SK-N-SH treated with all-trans-retinoic acid at 6 μM for 48 hours (cell line): ENCODE measurements around the gene CCIN.
A peak's percentile ranks its signal among the peaks of the same experiment; 100 is the strongest.

ENCODE experiments used
- ATAC-seq: fragments of 200-7000 bp; cut with Tn5 transposase; 3 replicates; pipeline ENCODE4 v1.9.1; 2020; ENCODE audit warnings: mild to moderate bottlenecking, moderate library complexity
- BACH2 ChIP-seq: fragments of 250-450 bp; sonication (Bioruptor Pico); IDR thresholded peaks from 2 replicates; pipeline ENCODE4 v1.9.0; 2021; ENCODE audit warnings: mild to moderate bottlenecking, borderline replicate concordance
- CSDC2 ChIP-seq: fragments of 250-450 bp; sonication (Bioruptor Pico); IDR thresholded peaks from 2 replicates; pipeline ENCODE4 v1.5.0; 2020; ENCODE audit warnings: mild to moderate bottlenecking, moderate library complexity
- ESRRG ChIP-seq: fragments of 250-450 bp; sonication (Bioruptor Pico); IDR thresholded peaks from 2 replicates; pipeline ENCODE4 v1.6.1; 2021; ENCODE audit warnings: mild to moderate bottlenecking
- GLIS3 ChIP-seq: fragments of 250-450 bp; sonication (Bioruptor Pico); IDR thresholded peaks from 2 replicates; pipeline ENCODE4 v1.5.0; 2020; ENCODE audit warnings: mild to moderate bottlenecking, moderate library complexity
- ISL1 ChIP-seq: fragments of 250-450 bp; sonication (Bioruptor Pico); IDR thresholded peaks from 2 replicates; pipeline ENCODE4 v2.1.2; 2022; ENCODE audit warnings: mild to moderate bottlenecking, moderate library complexity
- OSR1 ChIP-seq: fragments of 250-450 bp; sonication (Bioruptor Pico); IDR thresholded peaks from 2 replicates; pipeline ENCODE4 v1.8.0; 2022; ENCODE audit warnings: moderate library complexity, mild to moderate bottlenecking, inconsistent platforms
- PPARA ChIP-seq: fragments of 250-450 bp; sonication (Bioruptor Pico); IDR thresholded peaks from 2 replicates; pipeline ENCODE4 v1.5.0; 2020; ENCODE audit warnings: mild to moderate bottlenecking, borderline replicate concordance
- RARB ChIP-seq: fragments of 250-450 bp; sonication (Bioruptor Pico); IDR thresholded peaks from 2 replicates; pipeline ENCODE4 v1.8.0; 2021; ENCODE audit warnings: mild to moderate bottlenecking, moderate library complexity
- SNAI2 ChIP-seq: fragments of 250-450 bp; sonication (Bioruptor Pico); IDR thresholded peaks from 2 replicates; pipeline ENCODE4 v1.5.0; 2020; ENCODE audit warnings: mild to moderate bottlenecking, moderate library complexity
- TCF4 ChIP-seq: fragments of 250-450 bp; sonication (Bioruptor Pico); IDR thresholded peaks from 2 replicates; pipeline ENCODE4 v1.8.0; 2021; ENCODE audit warnings: mild to moderate bottlenecking, moderate library complexity, borderline replicate concordance
- TOX ChIP-seq: fragments of 250-450 bp; sonication (Bioruptor Pico); IDR thresholded peaks from 2 replicates; pipeline ENCODE4 v1.8.0; 2021; ENCODE audit warnings: mild to moderate bottlenecking, moderate library complexity, borderline replicate concordance
- ZC3H10 ChIP-seq: fragments of 250-450 bp; sonication (Bioruptor Pico); IDR thresholded peaks from 2 replicates; pipeline ENCODE4 v1.5.1; 2021; ENCODE audit warnings: mild to moderate bottlenecking, moderate library complexity
- ZFP3 ChIP-seq: fragments of 250-450 bp; sonication (Bioruptor Pico); IDR thresholded peaks from 2 replicates; pipeline ENCODE4 v1.5.0; 2020; ENCODE audit warnings: mild to moderate bottlenecking, moderate library complexity
- ZFP30 ChIP-seq: fragments of 450-650 bp; formaldehyde crosslinking; IDR thresholded peaks from 2 replicates; pipeline ENCODE4 v1.5.0; 2022; ENCODE audit warnings: mild to moderate bottlenecking, moderate library complexity
- ZNF565 ChIP-seq: fragments of 450-650 bp; formaldehyde crosslinking; conservative IDR thresholded peaks from 2 replicates; pipeline ENCODE4 v1.5.0; 2020; ENCODE audit warnings: low read depth, mild to moderate bottlenecking, moderate library complexity
- ZNF70 ChIP-seq: fragments of 450-650 bp; formaldehyde crosslinking; IDR thresholded peaks from 2 replicates; pipeline ENCODE4 v1.5.0; 2020; ENCODE audit warnings: mild to moderate bottlenecking, moderate library complexity
- ZNF8 ChIP-seq: fragments of 450-650 bp; formaldehyde crosslinking; IDR thresholded peaks from 2 replicates; pipeline ENCODE4 v1.5.0; 2020; ENCODE audit warnings: mild to moderate bottlenecking, moderate library complexity
- TF ChIP-seq, protein P1 (sequence below): fragments of 250-450 bp; sonication (Bioruptor Pico); IDR thresholded peaks from 2 replicates; pipeline ENCODE4 v1.5.1; 2021; ENCODE audit warnings: mild to moderate bottlenecking, moderate library complexity
- TF ChIP-seq, protein P2 (sequence below): fragments of 250-450 bp; sonication (Bioruptor Pico); IDR thresholded peaks from 2 replicates; pipeline ENCODE4 v1.5.0; 2020; ENCODE audit warnings: mild to moderate bottlenecking, moderate library complexity
- TF ChIP-seq, protein P3 (sequence below): fragments of 250-450 bp; sonication (Bioruptor Pico); IDR thresholded peaks from 2 replicates; pipeline ENCODE4 v1.5.1; 2020; ENCODE audit warnings: low read depth, mild to moderate bottlenecking, moderate library complexity
- TF ChIP-seq, protein P4 (sequence below): fragments of 250-450 bp; sonication (Bioruptor Pico); IDR thresholded peaks from 2 replicates; pipeline ENCODE4 v1.8.0; 2020; ENCODE audit warnings: mild to moderate bottlenecking, moderate library complexity, borderline replicate concordance

CCIN gene

DNA sequence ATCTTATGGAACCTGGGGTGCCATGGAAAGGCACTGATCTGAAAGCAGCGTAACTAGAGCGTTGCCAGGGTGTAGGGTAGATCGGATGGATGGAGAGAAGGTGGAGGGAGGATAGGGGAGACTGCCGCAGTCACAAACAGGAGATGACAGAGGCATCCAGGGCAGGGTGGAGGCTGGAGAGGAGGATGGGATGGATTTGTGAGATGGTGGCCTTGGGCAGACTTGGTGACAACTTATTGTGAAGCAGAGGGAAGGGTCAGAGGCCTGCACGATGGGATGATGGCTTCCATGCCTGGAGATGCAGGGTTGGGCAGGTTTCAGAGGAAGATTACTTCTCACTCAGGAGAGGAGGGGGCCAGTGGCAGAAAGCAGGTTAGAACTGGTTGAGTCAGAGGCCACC is 30.3 kb upstream of the CCIN start (continued):
- TF ChIP-seq, protein P1, sequence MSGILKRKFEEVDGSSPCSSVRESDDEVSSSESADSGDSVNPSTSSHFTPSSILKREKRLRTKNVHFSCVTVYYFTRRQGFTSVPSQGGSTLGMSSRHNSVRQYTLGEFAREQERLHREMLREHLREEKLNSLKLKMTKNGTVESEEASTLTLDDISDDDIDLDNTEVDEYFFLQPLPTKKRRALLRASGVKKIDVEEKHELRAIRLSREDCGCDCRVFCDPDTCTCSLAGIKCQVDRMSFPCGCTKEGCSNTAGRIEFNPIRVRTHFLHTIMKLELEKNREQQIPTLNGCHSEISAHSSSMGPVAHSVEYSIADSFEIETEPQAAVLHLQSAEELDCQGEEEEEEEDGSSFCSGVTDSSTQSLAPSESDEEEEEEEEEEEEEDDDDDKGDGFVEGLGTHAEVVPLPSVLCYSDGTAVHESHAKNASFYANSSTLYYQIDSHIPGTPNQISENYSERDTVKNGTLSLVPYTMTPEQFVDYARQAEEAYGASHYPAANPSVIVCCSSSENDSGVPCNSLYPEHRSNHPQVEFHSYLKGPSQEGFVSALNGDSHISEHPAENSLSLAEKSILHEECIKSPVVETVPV (CRISPR knock-in tag): no peak
- TF ChIP-seq PPARA (CRISPR knock-in tag): no peak
- TF ChIP-seq ISL1: no peak
- TF ChIP-seq, protein P2, sequence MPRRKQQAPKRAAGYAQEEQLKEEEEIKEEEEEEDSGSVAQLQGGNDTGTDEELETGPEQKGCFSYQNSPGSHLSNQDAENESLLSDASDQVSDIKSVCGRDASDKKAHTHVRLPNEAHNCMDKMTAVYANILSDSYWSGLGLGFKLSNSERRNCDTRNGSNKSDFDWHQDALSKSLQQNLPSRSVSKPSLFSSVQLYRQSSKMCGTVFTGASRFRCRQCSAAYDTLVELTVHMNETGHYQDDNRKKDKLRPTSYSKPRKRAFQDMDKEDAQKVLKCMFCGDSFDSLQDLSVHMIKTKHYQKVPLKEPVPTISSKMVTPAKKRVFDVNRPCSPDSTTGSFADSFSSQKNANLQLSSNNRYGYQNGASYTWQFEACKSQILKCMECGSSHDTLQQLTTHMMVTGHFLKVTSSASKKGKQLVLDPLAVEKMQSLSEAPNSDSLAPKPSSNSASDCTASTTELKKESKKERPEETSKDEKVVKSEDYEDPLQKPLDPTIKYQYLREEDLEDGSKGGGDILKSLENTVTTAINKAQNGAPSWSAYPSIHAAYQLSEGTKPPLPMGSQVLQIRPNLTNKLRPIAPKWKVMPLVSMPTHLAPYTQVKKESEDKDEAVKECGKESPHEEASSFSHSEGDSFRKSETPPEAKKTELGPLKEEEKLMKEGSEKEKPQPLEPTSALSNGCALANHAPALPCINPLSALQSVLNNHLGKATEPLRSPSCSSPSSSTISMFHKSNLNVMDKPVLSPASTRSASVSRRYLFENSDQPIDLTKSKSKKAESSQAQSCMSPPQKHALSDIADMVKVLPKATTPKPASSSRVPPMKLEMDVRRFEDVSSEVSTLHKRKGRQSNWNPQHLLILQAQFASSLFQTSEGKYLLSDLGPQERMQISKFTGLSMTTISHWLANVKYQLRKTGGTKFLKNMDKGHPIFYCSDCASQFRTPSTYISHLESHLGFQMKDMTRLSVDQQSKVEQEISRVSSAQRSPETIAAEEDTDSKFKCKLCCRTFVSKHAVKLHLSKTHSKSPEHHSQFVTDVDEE (CRISPR knock-in tag): no peak
- no peak for TF ChIP-seq ZNF70
- TF ChIP-seq ESRRG: no peak
- TF ChIP-seq, all 23 proteins: peak for 0

DNA sequence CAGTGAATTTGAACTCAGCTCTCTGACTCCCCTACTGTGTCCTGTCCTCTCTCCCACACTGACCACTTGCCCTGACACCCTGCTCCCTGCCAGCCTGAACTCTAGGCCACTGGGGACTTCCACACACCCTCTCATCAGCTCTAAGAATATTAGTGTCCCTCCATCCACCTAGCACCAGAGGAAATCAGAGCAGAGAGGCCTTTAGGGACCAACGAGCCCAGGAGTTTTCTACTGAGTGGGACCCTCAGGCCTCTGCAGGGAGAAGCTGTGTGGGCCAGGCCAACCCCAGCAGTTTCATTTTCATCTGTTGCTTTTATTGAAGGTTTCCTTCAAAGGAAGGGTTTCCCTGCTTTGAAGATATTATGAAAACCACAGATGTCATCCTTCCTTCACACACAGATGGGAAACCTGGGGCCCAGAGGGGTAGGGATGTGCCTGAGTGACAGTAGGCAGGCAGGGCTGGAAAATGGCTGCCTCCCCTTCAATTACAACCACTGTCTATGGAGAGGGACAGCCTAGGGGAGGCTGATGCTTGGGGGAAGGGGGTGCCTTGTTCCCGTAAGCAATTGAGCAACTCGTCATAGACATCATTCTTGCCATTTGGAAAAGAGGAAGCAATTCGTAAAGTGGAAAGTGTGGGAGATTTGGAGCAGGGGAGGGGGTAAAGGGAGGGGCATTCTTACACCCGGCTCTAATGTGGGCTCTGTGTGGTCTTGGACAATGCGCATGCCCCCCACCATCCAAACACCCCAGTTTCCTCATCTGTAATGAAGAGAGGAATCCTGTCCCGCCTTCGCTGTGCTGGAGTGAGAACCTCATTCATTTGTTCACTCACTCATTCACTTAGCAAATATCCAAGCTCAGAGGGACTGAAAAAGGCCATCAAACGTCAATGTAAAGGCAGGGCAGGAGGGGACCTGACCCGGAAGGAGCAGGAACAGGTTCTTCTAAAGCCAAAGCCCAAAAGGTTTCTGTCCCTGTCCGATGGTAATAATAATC is 28.8 kb upstream of the CCIN start:
- no peak for ATAC-seq
- TF ChIP-seq CSDC2 (CRISPR knock-in tag) (no peak), ISL1 (no peak), ZNF8 (CRISPR knock-in tag) (no peak), BACH2 (no peak), ZNF565 (CRISPR knock-in tag) (no peak)
- TF ChIP-seq, protein P1 (CRISPR knock-in tag): no peak
- TF ChIP-seq, protein P3, sequence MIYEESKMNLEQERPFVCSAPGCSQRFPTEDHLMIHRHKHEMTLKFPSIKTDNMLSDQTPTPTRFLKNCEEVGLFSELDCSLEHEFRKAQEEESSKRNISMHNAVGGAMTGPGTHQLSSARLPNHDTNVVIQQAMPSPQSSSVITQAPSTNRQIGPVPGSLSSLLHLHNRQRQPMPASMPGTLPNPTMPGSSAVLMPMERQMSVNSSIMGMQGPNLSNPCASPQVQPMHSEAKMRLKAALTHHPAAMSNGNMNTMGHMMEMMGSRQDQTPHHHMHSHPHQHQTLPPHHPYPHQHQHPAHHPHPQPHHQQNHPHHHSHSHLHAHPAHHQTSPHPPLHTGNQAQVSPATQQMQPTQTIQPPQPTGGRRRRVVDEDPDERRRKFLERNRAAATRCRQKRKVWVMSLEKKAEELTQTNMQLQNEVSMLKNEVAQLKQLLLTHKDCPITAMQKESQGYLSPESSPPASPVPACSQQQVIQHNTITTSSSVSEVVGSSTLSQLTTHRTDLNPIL (CRISPR knock-in tag): no peak

DNA sequence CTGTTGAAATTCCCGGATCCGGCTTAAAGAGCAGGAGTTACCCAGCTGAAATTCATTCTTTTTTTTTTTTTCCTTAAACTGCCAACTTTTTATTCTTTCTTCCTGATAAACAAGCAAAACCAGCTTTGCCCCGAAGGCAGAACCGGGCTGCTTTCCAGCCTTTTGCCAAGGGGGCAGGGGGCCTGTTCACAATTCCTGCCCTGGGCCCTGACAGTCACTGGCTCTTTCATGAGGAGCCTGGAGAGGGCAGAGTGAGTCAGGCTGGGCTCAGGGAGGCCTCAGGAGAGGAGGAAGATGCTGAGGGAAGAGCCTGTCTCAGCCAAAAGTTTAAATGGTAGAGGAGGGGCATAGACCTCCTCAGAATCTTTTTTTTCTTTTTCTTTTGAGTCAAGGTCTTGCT is 27.9 kb upstream of the CCIN start:
- ATAC-seq: peak; percentile 52; the same call in 2 of the 3 replicates
- TF ChIP-seq RARB (CRISPR knock-in tag): no peak
- no peak for TF ChIP-seq CSDC2 (CRISPR knock-in tag)
- no peak for TF ChIP-seq ZFP3 (CRISPR knock-in tag)
- no peak for TF ChIP-seq OSR1
- TF ChIP-seq ZNF8 (CRISPR knock-in tag): no peak
- TF ChIP-seq ISL1: no peak
- no peak for TF ChIP-seq ZNF70
- TF ChIP-seq ESRRG: no peak
- TF ChIP-seq SNAI2 (CRISPR knock-in tag): no peak
- TF ChIP-seq ZFP30: no peak
- no peak for TF ChIP-seq TCF4 (CRISPR knock-in tag)
- no peak for TF ChIP-seq TOX
- no peak for TF ChIP-seq BACH2
- TF ChIP-seq ZC3H10 (CRISPR knock-in tag): no peak
- no peak for TF ChIP-seq PPARA (CRISPR knock-in tag)
- TF ChIP-seq, protein P2 (CRISPR knock-in tag): no peak
- TF ChIP-seq, protein P4, sequence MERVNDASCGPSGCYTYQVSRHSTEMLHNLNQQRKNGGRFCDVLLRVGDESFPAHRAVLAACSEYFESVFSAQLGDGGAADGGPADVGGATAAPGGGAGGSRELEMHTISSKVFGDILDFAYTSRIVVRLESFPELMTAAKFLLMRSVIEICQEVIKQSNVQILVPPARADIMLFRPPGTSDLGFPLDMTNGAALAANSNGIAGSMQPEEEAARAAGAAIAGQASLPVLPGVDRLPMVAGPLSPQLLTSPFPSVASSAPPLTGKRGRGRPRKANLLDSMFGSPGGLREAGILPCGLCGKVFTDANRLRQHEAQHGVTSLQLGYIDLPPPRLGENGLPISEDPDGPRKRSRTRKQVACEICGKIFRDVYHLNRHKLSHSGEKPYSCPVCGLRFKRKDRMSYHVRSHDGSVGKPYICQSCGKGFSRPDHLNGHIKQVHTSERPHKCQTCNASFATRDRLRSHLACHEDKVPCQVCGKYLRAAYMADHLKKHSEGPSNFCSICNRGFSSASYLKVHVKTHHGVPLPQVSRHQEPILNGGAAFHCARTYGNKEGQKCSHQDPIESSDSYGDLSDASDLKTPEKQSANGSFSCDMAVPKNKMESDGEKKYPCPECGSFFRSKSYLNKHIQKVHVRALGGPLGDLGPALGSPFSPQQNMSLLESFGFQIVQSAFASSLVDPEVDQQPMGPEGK (CRISPR knock-in tag): no peak
- TF ChIP-seq GLIS3 (CRISPR knock-in tag): no peak
- TF ChIP-seq, protein P1 (CRISPR knock-in tag): no peak
